IPS-11a (cell line): ENCODE results near the gene ARL4C.

ENCODE experiments used
- H3K4me3 ChIP-seq: one replicate; pipeline ENCODE4 v1.5.1; 2013; ENCODE audit warnings: low read depth, low read length, control low read depth

The ARL4C gene

GRCh38 chr2:234496835-234497593 is at the start of gene ARL4C:
ARL4C (minus strand) TSS chr2:234497081; CDS start chr2:234496586, 495 bp downstream.
- peak within 1 kb of the TSS; percentile 89 for H3K4me3 ChIP-seq

DNA sequence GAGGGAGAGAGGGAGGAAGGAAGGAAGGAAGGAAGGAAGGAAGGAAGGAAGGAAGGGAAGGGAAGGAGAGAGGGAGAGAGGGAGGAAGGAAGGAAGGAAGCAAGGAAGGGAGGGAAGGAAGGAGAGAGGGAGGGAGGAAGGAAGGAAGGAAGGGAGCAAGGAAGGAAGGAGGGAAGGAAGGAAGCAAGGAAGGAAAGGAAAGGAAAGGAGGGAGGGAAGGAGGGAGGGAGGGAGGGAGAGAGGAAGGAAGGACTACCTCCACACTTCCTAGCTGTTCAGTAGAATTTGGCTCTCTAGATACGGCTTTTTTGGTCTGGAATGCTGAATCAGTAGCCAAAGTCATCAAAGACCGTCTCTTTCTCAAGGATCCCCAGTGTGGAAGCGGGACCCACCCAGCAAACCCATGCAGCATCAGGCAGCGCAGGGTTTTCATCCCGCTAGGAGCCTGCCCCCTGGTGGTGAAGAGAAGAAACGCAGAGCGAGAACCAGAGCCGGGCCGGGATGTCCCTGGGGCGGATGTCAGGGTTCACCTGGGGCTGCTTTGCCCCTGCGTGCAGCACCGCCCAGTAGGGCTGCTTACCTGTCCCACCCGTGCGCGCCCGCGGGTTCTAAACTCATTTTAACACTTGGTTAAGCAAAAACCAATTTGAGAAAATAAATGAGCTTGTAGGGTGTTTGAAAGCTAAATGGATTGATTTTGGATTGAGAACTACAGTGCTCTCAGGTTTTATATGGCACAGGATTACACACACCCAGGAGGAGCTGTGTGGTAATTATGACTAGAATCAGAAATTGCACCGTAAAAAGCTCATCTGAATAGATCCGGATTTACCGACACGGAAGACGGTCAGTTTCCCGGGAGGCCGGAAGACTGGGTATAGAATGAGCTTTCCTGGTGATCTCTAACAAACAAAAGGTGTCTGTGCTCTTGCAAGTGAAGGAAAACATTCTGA is 48.1 kb upstream of the ARL4C start:
- no peak overlapping the region for H3K4me3 ChIP-seq

DNA sequence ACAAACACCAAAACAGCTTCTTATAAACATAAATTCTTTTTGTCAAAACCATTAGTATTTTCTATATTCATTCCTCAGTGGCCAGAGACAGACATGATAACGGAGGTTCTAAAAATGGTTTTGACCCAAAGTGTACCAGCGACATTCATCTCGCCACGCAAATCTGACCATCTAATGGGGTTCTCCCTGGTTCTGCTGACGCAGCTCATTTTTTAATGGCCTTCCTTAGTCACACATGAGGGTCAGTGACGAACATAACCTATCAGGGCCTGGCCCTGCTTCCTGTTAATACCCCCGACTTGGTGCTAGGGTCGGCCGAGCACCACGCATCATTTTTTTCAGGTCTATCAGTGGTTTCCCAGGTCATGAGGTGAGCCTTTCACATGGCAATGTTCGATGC is 45.9 kb upstream of the ARL4C start:
- H3K4me3 ChIP-seq = no peak overlapping the region

DNA sequence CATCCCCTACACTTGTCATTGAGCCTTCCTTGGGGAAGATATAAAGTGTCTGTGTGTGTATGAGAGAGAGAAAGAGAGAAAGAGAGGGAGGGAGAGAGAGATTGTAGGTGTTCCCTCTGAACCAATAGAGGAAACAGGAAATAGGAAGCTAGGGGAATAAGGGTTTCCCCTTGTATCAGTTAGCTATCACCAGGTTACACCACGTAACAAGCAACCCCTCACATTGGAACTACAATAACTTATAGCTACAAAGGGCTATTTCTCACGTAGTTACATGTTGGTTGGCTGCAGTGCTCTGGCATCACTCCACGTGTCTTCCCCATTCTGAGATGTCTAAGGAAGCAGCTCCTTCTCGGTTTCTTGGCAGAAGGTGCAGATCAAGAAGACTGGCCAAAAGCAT is 41.0 kb upstream of the ARL4C start:
- H3K4me3 ChIP-seq = no peak overlapping the region

GRCh38 chr2:234536178-234536965 is 39.5 kb upstream of the ARL4C start:
- no peak overlapping the region for H3K4me3 ChIP-seq

- H3K4me3 ChIP-seq = no peak overlapping the region
These were observed 38.6 kb upstream of the ARL4C start for GRCh38 chr2:234535464-234535863.

DNA sequence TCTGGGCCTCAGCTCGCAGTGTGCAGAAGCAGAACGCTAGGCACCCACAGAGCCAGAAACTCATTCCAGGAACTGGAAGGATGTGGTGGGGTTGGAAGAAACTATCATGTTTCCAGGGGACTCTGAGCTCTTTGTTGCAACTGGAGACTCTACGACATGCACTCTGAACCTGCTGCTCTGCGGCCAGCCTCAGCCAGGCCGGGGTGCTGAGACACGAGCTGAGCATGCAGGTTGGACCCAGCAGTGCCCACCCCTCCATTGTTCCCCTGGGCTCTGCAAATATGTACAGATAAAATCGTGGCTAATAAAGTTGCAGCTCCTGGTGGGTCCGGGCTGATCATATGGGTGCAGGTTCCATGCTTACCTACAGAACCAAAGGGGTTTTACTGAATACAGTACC is 37.6 kb upstream of the ARL4C start:
- no peak overlapping the region for H3K4me3 ChIP-seq

DNA sequence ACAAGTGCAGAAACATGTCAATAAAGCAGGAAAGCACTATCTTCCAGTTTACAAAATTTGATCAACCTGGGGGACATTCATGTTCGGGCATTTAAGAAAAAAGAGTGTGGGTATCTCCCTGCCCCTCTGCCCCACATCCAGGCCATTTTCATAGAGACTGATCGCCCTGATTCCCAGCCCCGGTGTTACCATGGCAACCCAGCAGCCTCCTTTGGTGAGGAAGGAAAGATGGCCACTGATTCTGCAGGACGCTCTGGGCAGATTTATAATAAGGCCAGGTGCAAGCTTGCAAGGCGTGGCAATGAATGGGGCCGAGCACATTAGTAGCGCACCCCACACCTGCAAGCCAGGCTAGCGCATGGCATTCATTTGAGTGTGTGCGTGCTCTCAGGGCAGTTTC is 36.7 kb upstream of the ARL4C start:
- no peak overlapping the region for H3K4me3 ChIP-seq

GRCh38 chr2:234528410-234529148 is 31.7 kb upstream of the ARL4C start:
- no peak overlapping the region for H3K4me3 ChIP-seq

DNA sequence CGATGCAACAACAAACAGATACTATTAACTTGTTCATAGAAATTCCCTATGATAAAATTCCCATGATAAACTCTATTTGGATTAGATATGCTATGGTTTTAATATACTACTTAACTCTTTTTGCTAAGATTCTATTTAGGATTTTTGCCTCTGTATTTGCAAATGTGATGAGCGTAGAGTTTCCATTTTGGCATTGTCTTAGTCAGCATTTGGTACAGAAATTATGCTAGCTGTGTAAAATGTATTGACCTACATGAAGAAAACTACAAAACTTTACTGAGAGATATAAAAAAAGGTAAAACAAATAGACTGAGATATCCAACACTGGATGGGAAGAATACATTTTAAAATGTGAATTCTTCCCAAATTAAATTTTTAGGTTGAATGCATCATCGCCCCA is 29.8 kb upstream of the ARL4C start:
- no peak overlapping the region for H3K4me3 ChIP-seq

DNA sequence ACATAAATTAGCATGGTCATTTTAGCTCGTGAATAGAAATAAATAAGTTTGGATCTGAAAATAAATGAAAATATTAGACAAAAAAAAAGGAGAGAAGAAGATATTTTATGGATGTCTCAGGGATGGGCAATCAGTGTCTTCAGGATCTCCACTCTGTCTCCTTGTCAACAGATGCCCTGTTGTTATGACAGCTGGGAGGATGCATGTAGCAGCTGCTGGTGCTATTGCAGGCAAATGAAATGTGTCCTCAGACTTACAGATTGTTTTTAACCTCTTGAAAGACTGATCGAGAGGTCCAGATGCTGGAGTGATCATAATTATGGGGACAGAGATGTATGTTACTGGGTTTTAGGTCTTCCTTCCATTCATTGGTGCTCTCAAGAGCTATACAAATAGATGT is 24.7 kb upstream of the ARL4C start:
- no peak overlapping the region for H3K4me3 ChIP-seq

GRCh38 chr2:234518986-234519642 is 22.2 kb upstream of the ARL4C start:
- no peak overlapping the region for H3K4me3 ChIP-seq

GRCh38 chr2:234517971-234518370 is 21.1 kb upstream of the ARL4C start:
- no peak overlapping the region for H3K4me3 ChIP-seq

DNA sequence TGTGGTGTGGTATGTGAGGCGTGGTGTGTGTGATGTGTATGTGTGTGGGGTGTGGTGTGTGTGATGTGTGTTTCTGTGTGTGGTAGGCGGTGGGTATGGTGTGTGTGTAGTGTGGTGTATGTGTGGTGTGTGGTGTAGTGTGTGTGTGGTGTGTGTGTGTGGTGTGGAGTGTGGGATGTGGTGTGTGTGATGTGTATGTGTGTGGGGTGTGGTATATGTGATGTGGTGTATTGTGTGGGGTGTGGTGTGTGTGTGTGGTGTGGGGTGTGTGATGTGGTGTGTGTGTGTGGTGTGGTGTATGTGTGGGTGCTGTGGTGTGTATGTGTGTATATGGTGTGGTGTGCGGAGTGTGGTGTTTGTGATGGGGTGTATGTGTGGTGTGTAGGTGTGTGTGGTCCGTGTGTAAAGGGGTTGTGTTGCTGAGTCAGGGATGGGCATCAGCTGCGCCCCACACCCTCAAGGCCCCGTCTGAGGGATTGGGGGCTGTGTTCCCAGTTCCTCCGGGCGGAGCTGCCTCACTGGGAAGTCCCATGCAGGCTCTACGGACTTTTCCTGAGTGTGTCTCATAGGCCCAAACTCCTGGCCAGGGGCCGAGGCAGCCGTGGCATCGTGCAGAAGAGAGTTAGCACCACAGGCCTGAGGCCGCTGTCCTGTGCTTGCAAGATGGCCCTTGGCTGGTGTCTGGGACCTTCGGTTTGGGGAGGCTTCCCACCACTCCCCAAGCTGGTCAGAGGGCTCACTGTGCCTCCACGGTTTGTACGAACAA is 18.2 kb upstream of the ARL4C start:
- no peak overlapping the region for H3K4me3 ChIP-seq

DNA sequence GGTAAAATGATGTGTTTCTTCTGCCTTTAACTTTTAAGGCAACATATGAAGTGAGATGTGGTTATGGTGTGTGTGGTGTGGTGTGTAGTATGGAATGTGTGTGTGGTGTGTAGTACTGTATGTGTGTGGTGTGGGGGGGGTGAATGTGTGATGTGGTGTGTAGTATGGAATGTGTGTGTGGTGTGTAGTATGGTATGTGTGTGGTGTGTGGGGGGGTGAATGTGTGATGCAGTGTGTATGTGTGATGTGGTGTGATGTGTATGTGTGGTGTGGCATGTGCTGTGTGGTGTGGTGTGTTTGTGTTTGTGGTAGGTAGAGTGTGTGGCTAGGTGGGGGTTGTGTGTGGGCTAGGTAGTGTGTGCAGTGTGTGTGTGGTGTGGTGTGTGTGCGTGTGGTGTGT is 17.2 kb upstream of the ARL4C start:
- H3K4me3 ChIP-seq = no peak overlapping the region

GRCh38 chr2:234512884-234513669 is 16.2 kb upstream of the ARL4C start:
- no peak overlapping the region for H3K4me3 ChIP-seq

DNA sequence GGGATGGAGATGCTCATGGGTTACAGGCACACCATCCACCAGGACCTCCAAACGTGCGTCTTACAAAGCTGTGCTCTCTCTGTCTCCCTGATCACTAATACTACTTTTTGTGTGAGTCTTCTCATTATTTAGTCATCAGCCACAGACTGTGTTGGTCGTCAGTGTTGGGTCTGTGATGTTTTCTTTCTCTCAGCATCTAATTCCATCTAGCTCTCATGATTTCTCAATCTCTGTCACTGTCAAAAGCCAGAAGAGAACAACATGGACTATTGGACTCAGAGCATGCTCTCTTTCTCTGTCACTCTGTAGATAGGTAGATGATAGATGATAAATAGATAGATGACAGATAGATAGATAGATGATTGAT is 6.0 kb upstream of the ARL4C start:
- no peak overlapping the region for H3K4me3 ChIP-seq

DNA sequence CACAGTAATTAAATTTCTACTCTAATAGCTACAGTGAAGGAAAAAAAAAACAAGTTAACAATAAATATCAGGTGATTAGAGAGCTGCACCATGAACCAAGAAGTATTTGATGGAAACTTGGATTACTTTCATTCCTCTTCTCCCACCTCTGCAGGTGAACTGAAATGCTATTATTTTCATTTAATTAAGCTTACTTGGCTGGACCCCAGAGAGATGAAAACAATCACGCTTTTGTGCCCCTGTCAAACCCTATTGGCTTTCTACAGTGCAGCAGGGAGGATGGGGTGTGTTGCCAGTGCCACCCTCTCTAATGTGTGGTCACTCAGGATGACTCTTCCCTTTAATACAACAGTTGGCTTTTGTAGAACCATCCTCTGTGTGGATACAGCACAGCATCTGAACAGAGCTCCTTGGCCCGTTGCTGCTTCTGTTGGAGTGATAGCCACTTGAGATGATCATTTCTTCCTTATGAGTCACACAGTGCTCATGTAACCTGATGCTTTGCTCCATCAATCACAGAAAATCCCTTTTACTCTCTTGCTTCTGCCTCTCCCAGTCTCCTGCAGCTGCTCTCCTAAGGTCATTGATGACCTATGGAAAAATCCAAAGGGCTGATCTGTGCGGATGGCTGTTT is 5.5 kb upstream of the ARL4C start:
- no peak overlapping the region for H3K4me3 ChIP-seq
